Stimulated activated CD8-positive, alpha-beta memory T cell treated with anti-CD3 and anti-CD28 coated beads, Interleukin-15, amount 100 ng/mL, for 48 hours (primary cell): ENCODE data around the gene STMND1.
"Not testable (repeated sequence)": the region's sequence is repeated elsewhere in the genome, so short reads cannot be mapped to it uniquely, and the experiment has no call there.

Experiments used
- DNase-seq, 2 donors: peaks; one replicate each; pipeline ENCODE4 v3.0.0-alpha.2; 2020; ENCODE audit warnings: low read depth in 2 of 2

STMND1 gene

DNA sequence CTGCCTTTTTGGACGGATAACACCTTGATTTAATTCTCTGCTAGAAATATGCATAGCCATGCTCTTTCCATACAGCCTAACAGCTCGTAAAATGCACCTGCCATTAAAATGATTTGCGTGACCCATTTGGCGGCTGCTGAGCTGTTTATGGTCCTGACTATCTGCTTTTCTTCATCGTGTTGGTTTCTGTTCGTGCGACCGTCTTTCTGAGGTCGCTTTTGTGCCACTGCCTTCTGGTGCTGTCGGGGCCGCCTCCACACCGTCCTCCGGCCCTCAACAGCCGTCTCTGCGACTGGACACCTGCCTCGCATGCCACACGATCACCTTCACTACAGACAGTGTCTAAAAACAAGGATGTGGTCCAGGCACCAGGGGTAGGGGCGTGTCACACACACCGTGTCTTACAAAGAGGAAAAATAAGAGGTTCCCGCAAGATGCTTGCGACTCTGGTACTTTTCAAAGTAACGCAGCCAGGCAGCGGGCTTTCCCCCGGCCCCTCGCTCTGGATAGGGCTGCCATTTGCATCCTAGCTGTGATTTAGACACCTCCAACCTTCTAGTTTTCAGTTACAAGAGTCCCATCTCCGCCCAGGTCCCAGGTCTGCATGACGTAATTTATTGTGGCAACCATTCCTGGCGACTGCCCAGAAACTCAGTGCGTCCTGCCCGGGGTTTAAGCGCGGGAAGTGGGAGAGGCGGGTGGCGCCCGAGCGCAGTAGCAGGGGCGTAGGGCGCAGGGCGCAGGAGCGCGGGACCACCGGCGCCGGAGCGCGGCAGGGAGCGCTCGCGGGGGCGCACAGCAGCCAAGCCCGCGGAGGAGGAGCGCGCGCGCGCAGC, at the start of gene STMND1:
Gene STMND1 (plus strand): TSS at position 629 of the 836 bp plus-strand sequence. CDS start 208 bp downstream, outside the sequence.
- no peak for DNase-seq

DNA sequence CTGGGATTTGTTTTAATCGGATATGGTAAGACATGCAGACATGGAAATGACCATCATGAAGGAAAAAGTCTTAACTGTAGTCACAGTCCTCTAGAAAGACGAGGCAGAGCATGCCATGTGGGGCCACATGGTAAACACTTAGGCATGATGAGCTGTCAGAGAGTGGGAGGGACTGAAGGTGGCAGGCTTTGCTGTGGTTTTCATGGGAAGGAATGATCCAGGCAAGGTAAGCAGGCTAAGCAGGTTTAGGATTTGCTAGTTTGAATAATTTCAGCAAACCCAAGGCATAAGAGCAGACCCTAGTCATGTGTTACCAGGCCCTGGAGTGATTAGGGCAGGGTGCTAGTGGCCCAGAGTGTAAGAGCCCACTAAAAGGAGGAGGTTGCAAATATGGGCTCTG, 47.2 kb upstream of the STMND1 start:
- no peak for DNase-seq

DNA sequence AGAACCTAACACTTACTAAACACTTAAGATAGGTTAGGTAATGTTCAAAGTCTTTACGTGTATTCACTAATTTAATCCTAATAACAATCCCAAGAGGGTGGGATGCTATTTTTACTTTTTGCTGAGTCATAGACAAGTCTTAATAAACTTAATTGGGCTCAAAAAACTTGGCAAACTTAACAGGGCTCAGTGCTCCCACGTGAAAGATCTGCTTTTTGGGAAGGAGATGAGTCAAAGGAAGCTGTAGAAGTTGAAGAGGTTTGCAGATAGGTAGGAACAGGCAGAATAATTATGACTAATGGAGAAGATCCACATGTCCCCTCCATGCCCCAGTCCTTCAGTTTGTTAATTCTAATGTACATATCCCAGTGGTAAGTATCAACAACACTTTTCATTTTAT, 44.5 kb upstream of the STMND1 start:
- DNase-seq, result no peak

DNA sequence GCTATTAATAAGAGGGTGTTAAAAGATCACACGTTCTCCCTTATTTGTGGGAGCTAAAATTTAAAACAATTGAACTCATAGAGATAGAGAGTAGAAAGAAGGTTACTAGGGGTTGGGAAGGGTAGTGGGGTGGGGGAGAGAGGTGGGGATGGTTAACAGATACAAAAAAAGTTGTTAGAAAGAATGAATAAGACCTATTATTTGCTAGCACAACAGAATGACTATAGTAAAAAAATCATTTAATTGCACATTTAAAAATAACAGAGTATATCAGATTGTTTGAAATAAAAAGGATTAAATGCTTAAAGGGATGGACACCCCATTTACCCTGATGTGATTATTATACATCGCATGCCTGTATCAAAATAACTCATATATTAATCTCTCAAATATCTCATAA, 43.3 kb upstream of the STMND1 start:
- DNase-seq, result no peak

DNA sequence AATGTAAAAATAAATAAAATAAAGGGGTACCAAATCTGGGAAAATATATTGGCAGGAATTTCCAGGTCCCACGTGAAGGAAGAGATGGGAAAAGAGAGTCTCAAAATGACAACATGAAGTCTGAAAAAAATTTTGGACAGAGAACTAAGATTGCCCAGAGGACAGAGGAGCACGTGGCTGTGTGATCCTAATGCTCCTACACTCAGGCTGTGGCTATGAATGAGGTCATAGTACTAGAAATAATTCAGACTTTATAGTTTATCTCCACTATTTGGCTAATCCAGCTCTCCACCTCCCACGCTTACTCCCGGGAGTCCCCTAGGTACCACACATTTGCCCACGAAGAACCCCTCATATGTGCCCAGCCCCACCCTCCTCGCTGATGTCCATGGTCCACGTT, 42.8 kb upstream of the STMND1 start:
- no peak for DNase-seq

DNA sequence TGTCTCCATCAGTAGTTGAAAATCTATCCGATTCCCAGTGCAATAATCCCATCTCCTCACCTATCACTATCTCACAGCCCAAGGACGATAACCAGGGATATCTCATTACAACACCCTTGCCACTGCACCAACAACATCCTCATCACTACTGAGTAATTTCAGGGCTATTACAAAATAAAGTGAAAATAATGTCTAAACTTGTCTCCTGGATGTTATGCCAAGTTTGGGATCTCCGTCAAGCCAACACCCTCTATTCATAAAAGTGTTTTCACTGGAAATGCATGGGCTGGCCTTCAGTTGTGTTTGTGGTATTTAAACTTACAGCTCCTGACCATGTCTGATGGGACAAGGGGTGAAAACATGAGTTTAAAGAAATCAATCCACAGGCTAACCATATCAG, 42.0 kb upstream of the STMND1 start:
- no peak for DNase-seq

DNA sequence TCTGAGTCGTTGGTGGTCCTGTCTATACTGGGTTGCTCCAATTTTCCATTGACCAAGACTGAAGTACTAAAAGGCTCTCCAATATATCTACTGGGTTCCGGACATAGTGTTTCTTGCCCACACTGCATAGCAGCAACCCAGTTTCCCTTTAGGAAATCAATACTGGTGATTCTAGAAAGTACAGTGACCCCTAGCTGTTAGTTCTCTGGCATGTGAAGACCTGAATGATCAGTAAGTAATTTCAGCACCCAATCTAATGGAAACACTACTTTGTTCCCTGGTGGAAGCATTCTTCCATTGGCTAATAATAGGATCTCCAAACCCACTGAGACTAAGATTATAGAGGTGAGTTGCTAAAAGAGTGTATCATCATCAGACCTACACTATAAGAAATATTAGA, 40.8 kb upstream of the STMND1 start:
- no peak for DNase-seq

DNA sequence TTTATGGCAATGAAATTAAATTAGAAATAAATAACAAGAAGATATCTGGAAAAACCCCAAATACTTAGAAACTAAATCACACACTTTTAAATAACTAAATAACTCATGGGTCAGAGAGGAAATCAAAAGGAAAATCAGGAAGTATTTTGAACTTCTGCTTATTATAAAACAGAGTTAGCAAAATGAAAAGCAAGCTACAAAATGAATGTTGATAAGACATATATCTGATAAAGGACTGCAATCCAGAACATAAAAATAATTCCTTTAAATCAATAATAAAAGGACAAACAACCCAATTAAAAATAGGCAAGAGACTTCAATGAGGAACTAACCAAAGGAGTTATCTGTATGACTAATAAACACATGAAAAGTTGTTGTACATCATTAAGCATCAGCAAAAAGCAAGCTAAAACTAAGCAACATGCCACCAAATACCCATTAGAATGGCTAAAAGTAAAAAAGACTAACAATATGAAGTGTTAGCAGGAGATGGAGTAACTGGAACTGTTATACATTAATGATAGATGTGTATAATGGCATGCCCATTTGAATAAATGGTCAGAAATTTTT, 38.9 kb upstream of the STMND1 start:
- no peak for DNase-seq

DNA sequence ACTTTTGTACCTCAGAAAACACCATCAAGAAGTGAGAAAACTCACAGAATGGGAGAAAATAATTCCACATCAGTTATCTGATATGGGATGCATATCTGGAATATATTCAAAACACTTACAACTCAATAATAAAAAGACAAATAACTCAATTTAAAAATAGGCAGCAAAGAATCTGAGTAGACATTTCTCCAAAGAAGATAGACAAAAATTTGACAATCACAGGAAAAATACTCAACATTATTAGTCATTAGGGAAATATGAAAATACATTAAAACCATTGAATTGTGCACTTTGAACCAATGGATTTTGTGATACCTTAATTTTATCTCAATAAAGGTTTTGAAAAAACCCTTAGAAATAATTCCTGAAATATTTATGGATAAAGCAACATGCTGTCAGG, 36.9 kb upstream of the STMND1 start:
- no peak for DNase-seq

DNA sequence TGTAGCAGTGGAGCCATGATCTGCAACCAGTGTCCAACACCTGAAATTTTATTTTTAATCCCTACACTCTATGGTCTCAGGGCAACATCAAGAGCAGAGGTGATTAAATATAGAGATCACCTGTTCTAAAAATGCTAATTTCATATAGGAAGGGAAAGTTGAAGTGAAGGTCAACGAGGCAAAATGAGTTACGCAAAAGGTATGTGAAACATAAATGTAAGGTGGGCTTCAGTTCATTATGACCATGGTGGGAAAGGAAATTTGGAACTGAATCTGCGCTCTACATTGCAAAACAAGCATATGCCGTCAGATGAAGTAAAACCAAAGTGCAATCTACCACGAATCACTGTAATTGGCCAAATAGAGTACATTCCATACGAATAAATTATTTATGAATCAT, 35.2 kb upstream of the STMND1 start:
- DNase-seq, result no peak

DNA sequence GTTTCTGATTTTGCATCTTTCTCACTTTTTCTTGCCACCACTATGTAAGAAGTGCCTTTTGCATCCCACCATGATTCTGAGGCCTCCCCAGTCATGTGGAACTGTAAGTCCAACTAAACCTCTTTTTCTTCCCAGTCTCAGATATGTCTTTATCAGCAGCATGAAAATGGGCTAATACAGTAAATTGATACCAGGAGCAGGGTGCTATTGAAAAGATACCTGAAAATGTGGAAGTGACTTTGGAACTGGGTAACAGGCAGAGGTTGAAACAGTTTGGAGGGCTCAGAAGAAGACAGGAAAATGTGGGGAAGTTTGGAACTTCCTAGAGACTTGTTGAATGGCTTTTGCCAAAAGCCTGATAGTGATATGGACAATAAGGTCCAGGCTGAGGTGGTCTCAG, 32.9 kb upstream of the STMND1 start:
- not testable (repeated sequence) for DNase-seq

DNA sequence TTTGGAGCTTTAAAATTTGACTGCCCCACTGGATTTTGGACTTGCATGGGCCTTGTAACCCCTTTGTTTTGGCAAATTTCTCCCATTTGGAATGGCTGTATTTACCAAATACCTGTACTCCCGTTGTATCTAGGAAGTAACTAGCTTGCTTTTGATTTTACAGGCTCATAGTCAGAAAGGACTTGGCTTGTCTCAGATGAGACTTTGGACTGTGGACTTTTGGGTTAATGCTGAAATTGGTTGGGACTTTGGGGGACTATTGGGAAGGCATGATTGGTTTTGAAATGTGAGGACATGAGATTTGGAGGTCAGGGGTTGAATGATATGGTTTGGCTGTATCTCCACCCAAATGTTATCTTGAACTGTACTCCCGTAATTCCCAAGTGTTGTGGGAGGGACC, 31.4 kb upstream of the STMND1 start:
- not testable (repeated sequence) for DNase-seq

DNA sequence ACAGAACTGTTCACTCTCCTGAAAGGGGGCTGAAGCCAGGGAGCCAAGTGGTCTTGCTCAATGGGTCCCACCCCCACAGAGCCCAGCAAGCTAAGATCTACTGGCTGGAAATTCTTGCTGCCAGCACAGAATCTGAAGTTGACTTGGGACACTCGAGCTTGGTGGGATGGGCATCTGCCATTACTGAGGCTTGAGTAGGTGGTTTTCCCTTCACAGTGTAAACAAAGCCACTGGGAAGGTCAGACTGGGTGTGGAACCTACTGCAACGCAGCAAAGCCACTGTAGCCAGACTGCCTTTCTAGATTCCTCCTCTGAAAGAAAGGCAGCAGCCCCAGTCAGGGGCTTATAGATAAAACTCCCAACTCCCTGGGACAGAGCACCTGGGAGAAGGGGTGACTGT, 28.3 kb upstream of the STMND1 start:
- DNase-seq, result not testable (repeated sequence)

DNA sequence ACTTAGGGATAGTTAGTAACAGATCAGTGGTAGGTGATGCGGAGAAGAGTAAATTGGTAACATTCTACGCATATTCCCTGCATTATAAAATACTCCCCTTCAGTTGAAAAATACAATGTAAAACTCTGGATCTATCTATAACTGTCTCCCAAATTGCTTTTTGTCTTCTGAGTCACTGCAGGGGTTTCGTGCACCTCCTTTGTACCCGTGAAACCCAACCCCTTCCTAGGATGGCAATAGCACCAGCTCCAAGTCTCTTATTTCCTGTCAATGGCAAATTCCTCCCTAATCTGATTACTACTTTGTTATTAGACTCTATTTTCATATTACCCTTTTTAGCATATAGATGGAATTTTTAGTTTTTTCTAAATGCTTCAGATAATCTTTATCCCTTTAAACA, 20.6 kb upstream of the STMND1 start:
- DNase-seq, result no peak

DNA sequence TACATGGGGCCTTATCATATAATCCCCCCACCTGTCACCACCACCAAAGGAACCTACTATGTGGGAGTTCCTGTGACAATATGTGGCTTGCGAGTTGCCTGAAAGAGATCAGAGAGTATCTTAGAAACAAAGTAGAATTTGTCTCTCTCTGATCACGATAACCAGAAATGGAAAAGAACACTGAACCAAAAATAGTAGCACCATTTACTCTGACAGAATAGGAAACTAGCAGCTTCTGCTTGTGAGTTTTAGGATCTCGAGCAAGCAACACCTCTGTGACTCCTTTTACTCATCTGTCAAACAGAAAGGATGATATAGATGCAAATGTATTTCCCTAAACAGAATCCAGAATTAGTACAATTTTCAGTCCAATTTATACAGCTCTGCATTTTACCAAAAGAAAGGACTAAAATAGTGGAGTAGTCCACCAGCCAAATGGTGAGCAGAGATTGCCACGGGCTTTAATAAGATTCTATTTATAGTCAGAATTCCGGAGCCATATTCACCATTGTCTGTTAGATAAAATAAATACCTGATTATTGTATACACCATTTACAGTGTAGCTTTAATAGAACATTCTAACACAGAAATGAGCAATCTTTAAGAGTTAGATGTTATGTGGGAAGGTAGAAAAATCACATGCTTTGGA, 19.9 kb upstream of the STMND1 start:
- DNase-seq, result no peak

DNA sequence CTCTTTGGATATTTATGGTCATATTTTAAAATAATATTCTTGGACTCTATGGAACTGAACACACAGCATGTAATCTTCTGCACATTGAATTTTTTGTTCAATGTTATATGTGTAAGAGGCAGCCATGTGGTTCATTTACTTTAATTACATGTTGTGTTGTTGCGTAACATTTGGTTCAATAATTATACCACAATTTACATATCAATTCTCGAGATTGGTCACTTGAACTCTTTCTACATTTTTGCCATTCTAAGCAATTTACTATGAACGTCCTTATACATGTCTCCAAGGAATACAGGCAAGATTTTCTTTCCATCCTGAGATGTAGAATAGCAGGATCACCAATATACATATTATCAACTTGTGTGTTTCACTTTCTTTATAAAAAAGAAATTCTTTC, 18.5 kb upstream of the STMND1 start:
- DNase-seq, result no peak

DNA sequence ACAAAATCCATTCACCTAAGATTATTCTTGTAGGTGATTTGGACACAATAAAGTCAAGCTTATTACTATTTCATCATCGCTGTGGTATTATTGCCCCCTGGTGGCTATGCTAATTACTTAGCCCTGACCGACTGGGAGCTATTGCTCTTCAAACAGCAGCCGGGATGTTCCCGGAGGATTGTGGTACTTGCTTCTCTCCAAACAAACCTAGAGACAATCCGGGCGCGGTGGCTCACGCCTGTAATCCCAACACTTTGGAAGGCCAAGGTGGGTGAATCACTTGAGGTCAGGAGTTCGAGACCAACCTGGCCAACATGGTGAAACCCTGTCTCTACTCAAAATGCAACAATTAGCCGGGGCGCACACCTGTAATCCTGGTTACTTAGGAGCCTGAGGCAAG, 15.4 kb upstream of the STMND1 start:
- DNase-seq, result no peak

DNA sequence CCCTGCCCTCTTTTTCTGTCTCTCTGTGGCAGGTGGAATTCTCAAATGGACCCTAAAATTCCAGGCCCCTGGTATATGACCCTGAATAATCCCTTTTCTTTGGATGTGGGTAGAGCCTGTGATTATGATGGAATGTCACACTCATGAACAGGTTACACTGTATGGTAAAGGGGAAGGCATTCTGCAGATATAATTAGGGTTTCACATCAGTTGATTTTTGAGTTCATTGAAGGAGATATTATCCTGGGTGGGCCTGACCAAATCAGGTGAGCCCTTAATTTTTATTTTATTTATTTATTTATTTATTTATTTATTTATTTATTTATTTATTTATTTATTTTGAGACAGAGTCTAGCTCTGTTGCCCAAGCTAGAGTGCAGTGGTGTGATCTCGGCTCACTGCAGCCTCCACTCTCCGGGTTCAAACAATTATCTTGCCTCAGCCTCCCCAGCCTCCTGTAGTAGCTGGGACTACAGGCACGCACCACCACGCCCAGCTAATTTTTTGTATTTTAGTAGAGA, 13.7 kb upstream of the STMND1 start:
- no peak for DNase-seq

DNA sequence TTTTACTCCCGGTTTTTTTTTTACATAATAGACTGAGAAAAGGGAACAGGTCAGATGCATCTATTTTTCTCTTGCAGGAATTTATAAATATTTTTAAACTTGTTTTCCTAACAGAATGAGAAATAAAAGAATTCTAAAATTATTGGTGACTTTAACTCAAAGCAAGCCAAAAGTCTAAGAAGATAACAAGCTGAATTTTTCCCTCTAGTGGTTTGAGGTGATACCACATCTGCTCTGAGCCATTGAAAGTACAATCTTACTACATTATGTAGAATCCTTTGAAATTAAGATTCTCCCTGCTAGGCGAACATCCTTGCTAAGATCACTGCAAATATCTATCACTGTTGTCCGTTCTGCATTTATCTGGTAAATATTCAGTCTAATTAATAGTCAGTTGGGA, 10.7 kb upstream of the STMND1 start:
- no peak for DNase-seq

DNA sequence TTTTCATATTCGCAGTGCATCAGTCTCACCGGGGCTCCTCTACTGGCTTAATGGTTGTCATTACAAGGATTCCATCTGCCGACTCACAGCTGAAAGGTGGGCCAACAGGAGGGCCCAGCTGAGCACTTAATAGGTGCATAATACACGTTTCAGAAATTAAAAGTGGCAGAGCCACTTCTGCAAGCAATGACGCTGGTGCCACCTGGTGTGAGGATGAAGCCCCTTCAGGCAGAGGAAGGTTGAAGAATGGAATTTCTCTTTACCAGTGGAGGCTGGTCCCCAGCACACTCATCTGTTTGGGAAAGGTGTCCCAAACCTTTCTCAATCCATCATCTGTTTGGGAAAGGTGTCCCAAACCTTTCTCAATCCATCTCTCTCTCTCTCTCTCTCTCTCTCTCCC, 8.2 kb upstream of the STMND1 start:
- DNase-seq, result no peak

DNA sequence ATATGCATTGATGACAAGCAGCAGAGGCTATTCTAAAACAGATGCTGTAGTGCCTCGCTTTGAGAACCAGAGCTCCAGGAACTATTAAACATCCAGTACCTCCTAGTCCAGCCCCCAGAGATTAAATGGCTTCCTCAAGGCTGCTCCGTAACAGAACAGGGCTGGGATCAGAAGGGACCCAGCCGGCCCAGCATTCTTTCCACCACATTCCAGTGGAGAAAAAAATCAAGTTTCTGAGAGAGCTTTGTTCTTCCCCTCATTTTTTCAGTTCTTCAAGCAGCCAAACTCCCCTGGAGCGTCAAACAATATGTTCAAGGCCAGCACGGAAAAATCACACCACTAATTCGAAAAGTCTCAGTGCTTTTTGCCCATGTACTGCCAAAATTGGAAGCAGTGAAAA, 5.8 kb upstream of the STMND1 start:
- no peak for DNase-seq

DNA sequence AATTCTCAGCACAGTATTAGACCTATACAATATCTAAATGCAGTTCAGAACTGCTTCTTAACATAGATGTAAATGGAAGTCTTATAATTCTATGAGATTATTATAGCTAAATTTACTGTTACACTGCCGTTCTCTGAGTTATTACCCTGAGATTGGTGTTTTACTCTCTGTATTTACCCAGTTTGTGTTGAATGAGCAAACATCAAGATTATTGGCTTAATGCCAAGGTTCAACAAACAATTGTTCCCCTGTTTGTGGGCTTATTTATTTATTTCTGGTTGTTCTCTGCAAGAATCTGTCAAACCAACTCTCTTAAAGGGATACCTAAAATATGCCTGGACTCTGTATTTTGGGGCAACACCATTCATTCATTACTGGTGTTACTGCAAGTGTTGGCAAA, 5.2 kb upstream of the STMND1 start:
- DNase-seq, result no peak

DNA sequence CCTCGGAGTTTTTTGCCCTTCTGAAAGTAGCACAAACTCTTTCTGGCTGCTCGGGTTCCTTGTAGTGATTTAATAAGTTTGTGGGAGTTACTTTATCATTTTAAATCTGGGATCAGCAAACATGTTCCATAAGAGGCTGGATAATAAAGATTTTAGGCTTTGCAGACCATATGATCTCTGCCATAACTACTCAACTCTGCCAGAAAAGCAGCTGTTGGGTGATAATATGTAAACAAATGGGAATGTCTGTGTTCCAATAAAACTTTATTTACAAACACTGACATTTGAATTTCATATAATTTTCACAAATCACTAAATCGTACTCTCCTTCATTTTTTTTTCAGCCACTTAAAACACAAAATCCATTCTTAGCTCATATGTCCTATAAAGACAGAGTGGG, 3.9 kb upstream of the STMND1 start:
- DNase-seq, result no peak
